Tibial nerve (tissue), 3 donors: Measurements from ENCODE around the gene ZDHHC18.

Source experiments
- CTCF ChIP-seq, 5 experiments: fragments of 200-600 bp in 3 of 5; fragments of 450-650 bp in 2 of 5; sonication (generic) in 3 of 5; IDR thresholded peaks; one replicate each; pipeline ENCODE4 v1.5.1; 2016 to 2019; ENCODE audit warnings: antibody characterized with exemption in 5 of 5, mild to moderate bottlenecking in 3 of 5, moderate library complexity in 2 of 5
- POLR2A ChIP-seq, 2 donors: fragments of 450-650 bp; IDR thresholded peaks; one replicate each; pipeline ENCODE4 v1.6.1; 2017; ENCODE audit warnings: antibody characterized with exemption in 2 of 2, mild to moderate bottlenecking in 2 of 2, moderate library complexity in 2 of 2

- TF ChIP-seq CTCF (IDR thresholded peaks at IDR 0.05), result no peak
- no peak for TF ChIP-seq POLR2A (IDR thresholded peaks at IDR 0.05)
Observed at GRCh38 chr1:26838474-26839338, 12.2 kb downstream of the ZDHHC18 start.
